GM10266 (cell line): ENCODE results near the gene ARHGAP18.

Experiments
- DNase-seq: peaks from one replicate; pipeline ENCODE4 v3.0.0; 2012; ENCODE audit errors: extremely low spot score
- TF ChIP-seq, protein P1 (sequence below): IDR thresholded peaks from 2 replicates; pipeline ENCODE4 v1.5.1; 2012; ENCODE audit warnings: mild to moderate bottlenecking, low read depth; ENCODE audit not compliant: control insufficient read depth, insufficient read depth; ENCODE audit errors: missing control alignments

The ARHGAP18 gene

DNA sequence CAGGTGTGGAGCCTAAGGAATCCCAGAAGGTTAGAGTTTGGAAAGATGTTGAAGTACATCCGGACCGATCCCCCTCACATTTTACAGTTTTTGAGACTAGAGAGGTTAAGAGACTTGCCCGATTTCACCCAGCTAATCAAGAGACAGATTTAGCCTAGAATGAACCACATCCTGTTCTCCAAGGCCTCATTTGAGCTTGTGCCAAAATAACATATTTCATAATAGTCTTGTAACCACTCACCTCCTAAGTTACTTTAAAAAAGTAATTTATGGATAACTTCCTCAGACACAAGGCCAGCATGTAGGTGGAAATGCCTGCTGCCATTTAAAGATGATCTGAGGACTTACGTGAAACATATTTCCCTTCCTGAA, 39.8 kb upstream of the ARHGAP18 start:
- peak; percentile 25 for DNase-seq
- TF ChIP-seq, protein P1, sequence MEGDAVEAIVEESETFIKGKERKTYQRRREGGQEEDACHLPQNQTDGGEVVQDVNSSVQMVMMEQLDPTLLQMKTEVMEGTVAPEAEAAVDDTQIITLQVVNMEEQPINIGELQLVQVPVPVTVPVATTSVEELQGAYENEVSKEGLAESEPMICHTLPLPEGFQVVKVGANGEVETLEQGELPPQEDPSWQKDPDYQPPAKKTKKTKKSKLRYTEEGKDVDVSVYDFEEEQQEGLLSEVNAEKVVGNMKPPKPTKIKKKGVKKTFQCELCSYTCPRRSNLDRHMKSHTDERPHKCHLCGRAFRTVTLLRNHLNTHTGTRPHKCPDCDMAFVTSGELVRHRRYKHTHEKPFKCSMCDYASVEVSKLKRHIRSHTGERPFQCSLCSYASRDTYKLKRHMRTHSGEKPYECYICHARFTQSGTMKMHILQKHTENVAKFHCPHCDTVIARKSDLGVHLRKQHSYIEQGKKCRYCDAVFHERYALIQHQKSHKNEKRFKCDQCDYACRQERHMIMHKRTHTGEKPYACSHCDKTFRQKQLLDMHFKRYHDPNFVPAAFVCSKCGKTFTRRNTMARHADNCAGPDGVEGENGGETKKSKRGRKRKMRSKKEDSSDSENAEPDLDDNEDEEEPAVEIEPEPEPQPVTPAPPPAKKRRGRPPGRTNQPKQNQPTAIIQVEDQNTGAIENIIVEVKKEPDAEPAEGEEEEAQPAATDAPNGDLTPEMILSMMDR = no peak

DNA sequence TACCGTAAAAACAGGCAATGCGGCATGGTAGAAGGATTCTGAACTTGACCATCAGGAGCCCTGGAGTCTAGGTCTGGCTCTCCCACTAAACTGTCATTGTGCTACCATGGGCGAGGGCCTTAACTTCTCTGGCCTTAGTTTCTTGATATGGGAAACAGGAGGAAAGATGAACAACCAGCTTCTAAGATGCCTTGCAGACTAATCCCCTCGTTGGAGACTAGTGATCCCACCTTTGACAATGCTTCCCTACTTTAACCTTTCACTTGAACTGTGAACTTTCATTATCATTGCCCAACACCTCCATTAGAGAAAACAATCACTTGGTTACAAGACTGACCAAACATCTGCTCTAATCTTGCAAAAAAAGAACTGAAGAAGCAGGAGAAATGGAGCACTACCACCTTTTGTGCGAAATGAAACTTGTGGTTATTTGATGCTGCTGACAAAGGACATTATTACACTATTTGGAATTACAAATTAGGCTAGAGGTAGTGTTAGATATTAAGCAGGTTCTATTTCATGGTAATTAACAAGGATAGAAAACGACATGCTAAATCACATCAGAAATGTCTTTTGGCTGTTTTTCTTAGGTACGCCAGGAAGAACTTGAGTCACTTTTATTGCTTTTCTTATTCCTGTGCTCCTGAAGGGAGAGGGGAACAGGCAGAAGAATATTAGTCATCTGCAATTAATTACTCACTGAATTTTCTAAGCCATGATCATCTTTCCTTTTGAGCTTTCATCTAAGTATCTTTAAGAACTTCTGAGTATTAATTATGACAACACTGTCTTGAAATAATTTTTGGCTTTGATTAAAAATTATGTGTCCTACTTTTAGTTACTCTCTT, 39.1 kb upstream of the ARHGAP18 start:
- DNase-seq = no peak
- TF ChIP-seq, protein P1 = no peak

DNA sequence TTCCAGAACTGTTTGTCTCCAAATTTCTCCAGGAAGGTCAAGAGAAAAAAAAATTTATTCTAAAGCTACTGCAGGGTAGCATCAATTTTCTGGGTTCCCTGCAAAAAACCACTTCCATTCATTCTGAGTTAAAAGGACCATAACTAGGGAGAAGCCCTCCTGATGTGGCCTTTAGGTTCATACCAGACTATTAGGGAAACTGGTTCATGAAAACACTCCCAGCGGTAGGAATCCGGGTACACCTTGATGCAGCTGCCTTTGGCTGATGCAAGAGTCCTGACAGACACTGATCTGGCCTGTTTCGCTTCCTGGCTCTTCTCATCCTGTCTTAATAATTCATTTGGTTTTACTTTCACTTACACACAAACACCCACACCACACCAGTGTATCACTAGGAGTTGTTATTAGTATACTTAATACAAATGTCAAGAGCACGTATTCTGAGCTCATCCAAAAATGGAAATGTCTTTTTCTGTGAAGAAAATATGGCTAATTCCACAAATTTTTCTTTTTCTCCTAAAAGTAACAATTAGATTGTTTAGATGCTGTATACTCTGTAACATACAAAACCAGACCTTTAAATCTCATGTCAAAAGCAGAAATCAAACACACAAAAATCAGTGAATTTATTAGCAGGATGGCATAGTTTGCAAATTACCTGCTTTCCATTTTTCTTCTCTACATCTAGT, 38.4 kb upstream of the ARHGAP18 start:
- TF ChIP-seq, protein P1 = no peak
- DNase-seq = peak; percentile 67

DNA sequence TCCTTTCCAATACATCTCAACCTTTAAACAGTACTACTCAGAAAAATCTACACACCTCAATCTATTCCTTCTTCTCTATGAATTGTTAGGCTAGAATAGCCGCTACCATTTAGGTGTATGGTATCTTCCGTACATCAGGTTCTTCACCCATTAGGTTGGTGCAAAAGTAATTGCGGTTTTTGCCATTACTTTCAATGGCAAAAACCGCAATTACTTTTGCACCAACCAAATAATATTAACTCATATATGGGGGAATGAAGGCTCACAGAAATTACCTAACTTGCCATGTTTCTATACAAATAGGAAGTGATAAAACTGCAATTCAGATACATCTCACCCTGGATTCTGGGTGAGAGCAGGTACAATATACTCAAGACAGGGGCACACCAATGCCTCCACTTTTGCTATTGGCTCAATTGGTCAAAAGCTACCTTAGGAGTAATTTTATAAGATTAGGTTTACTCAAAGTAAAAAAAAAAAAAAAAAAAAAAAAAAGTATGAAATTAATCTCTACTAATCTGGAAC, 37.7 kb upstream of the ARHGAP18 start:
- TF ChIP-seq, protein P1 = no peak
- no peak for DNase-seq

DNA sequence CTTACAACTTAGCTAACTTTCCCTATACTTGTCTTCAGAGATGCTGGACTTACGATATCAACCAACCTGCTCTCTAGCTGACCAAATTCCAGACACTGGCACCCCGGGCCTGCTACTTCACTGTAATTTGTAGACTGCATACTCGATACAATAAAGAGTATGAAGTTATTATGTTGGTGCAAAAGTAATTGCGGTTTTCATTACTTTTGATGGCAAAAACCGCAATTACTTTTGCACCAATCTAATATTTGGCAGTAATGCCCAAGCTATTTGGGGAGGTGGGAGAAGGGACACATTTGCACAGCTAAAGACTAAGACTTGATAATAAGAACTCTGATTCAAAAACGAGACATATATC, 34.9 kb upstream of the ARHGAP18 start:
- DNase-seq = no peak
- TF ChIP-seq, protein P1 = no peak

DNA sequence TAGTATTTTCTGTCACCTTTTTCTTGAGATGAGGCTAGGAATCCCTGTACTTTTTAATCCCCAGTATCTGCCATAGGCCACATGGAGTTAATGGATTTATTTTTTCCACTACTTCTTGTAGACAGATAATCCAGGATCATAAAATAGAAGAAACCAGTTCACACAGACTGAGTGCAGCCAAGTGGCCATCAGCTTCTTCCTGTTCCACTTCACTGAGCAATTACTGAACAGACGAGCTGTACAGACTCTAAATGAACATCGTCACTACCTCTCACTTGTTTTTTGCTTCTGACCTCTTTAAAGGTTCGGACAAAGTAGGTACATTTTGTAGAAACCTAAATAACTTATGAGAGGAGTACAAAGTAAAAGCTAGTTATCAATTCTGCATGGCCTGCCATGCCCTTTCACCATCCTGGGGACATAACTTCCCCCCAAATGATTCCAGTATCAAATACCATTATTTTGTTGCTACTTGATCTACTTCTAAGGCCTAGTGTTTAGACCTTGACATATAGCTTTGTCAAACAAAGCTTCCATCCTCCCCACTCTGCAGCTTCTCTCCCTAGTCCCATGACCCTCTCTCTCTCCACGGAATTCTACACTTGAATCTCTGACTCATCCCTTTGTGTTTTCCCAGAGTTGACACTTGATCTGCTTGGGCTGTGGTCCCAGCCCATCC, 34.4 kb upstream of the ARHGAP18 start:
- TF ChIP-seq, protein P1 = no peak
- DNase-seq = no peak
